HEK293 (cell line): ENCODE results near the gene PHF21A.

ENCODE experiments used
- CTCF ChIA-PET: fragments of 350-600 bp; formaldehyde crosslinking; extraction: SDS; loops from one replicate; lab custom pipeline; 2021; ENCODE audit warnings: antibody characterized with exemption; lab: Yijun Ruan, JAX
- POLR2A ChIA-PET: fragments of 300-600 bp; formaldehyde crosslinking; extraction: SDS; loops from one replicate; lab custom pipeline; 2020; ENCODE audit warnings: antibody characterized with exemption, inconsistent platforms; lab: Yijun Ruan, JAX
- H3K27ac ChIP-seq: fragments of 200-500 bp; sonication (Bioruptor generic); 2 replicates; pipeline ENCODE4 v1.5.1; 2014; ENCODE audit warnings: low read depth, low read length, control low read depth, inconsistent platforms; ENCODE audit errors: extremely low read depth
- H3K36me3 ChIP-seq, 2 experiments: fragments of 200-500 bp in 1 of 2; sonication (Bioruptor generic) in 1 of 2; 1 replicate in 1 of 2; 2 replicates in 1 of 2; pipeline ENCODE4 v1.5.1; 2014 to 2017; ENCODE audit warnings: inconsistent platforms in 2 of 2, low read length in 2 of 2; ENCODE audit not compliant: control insufficient read depth in 2 of 2, insufficient read depth in 1 of 2
- H3K4me1 ChIP-seq: fragments of 200-500 bp; sonication (Bioruptor generic); 2 replicates; pipeline ENCODE4 v1.5.1; 2014; ENCODE audit warnings: mild to moderate bottlenecking, low read length, inconsistent platforms; ENCODE audit not compliant: control insufficient read depth, insufficient read depth
- H3K4me3 ChIP-seq: 2 replicates; pipeline ENCODE4 v1.5.1; 2011; ENCODE audit warnings: low read depth, mild to moderate bottlenecking, control low read depth, low read length, moderate library complexity
- H3K9me3 ChIP-seq: fragments of 200-500 bp; sonication (Bioruptor generic); 2 replicates; pipeline ENCODE4 v1.5.1; 2014; ENCODE audit warnings: low read depth, low read length, inconsistent platforms; ENCODE audit not compliant: control insufficient read depth, insufficient read depth
- GFI1B ChIP-seq: fragments of 450-650 bp; formaldehyde crosslinking; IDR thresholded peaks from 2 replicates; pipeline ENCODE4 v1.5.1; 2016; ENCODE audit warnings: missing biosample characterization, missing genetic modification characterization
- GLIS2 ChIP-seq: fragments of 450-650 bp; formaldehyde crosslinking; IDR thresholded peaks from 2 replicates; pipeline ENCODE4 v1.5.1; 2016; ENCODE audit warnings: missing biosample characterization, missing genetic modification characterization
- HOXA7 ChIP-seq: sonication (generic); formaldehyde crosslinking; IDR thresholded peaks from 2 replicates; pipeline ENCODE4 v1.8.1; 2022; ENCODE audit warnings: missing genetic modification reagents, borderline replicate concordance
- SCRT2 ChIP-seq: fragments of 450-650 bp; formaldehyde crosslinking; IDR thresholded peaks from 2 replicates; pipeline ENCODE4 v1.5.1; 2016; ENCODE audit warnings: missing biosample characterization, missing genetic modification characterization
- ZIC2 ChIP-seq: fragments of 450-650 bp; formaldehyde crosslinking; IDR thresholded peaks from 2 replicates; pipeline ENCODE4 v1.5.1; 2016; ENCODE audit warnings: missing biosample characterization, missing genetic modification characterization
- ZNF10 ChIP-seq: fragments of 450-650 bp; formaldehyde crosslinking; IDR thresholded peaks from 2 replicates; pipeline ENCODE4 v1.5.1; 2017; ENCODE audit warnings: missing biosample characterization, missing genetic modification characterization
- ZNF350 ChIP-seq: fragments of 450-650 bp; formaldehyde crosslinking; IDR thresholded peaks from 2 replicates; pipeline ENCODE4 v1.5.0; 2017; ENCODE audit warnings: missing biosample characterization, mild to moderate bottlenecking, missing genetic modification characterization
- ZNF366 ChIP-seq: fragments of 450-650 bp; formaldehyde crosslinking; conservative IDR thresholded peaks from 2 replicates; pipeline ENCODE4 v1.5.1; 2016; ENCODE audit warnings: missing biosample characterization, missing genetic modification characterization
- ZNF391 ChIP-seq: fragments of 450-650 bp; formaldehyde crosslinking; IDR thresholded peaks from 2 replicates; pipeline ENCODE4 v1.5.1; 2016; ENCODE audit warnings: low read depth, missing biosample characterization, missing genetic modification characterization, borderline replicate concordance
- ZNF510 ChIP-seq: fragments of 450-650 bp; formaldehyde crosslinking; IDR thresholded peaks from 2 replicates; pipeline ENCODE4 v1.5.1; 2018; ENCODE audit warnings: mild to moderate bottlenecking, missing genetic modification characterization, missing biosample characterization; ENCODE audit not compliant: insufficient replicate concordance
- ZNF664 ChIP-seq: fragments of 450-650 bp; formaldehyde crosslinking; IDR thresholded peaks from 2 replicates; pipeline ENCODE4 v1.5.1; 2016; ENCODE audit warnings: missing biosample characterization, missing genetic modification characterization
- TF ChIP-seq, protein P1 (sequence below): fragments of 450-650 bp; formaldehyde crosslinking; IDR thresholded peaks from 2 replicates; pipeline ENCODE4 v1.5.1; 2017; ENCODE audit warnings: missing biosample characterization, missing genetic modification characterization
- TF ChIP-seq, protein P2 (sequence below): fragments of 450-650 bp; IDR thresholded peaks from 2 replicates; pipeline ENCODE4 v1.5.1; 2018; ENCODE audit warnings: missing biosample characterization, missing genetic modification characterization
- TF ChIP-seq, protein P3 (sequence below): fragments of 450-650 bp; formaldehyde crosslinking; IDR thresholded peaks from 2 replicates; pipeline ENCODE4 v1.5.1; 2016; ENCODE audit warnings: missing biosample characterization, missing genetic modification characterization
- TF ChIP-seq, protein P4 (sequence below): fragments of 450-650 bp; formaldehyde crosslinking; IDR thresholded peaks from 2 replicates; pipeline ENCODE4 v1.5.1; 2016; ENCODE audit warnings: missing biosample characterization, missing genetic modification characterization
- TF ChIP-seq, protein P5 (sequence below): fragments of 450-650 bp; formaldehyde crosslinking; conservative IDR thresholded peaks from 2 replicates; pipeline ENCODE4 v1.5.1; 2016; ENCODE audit warnings: low read depth, missing biosample characterization, missing genetic modification characterization
- TF ChIP-seq, protein P6 (sequence below): fragments of 450-650 bp; formaldehyde crosslinking; IDR thresholded peaks from 2 replicates; pipeline ENCODE4 v1.5.1; 2017; ENCODE audit warnings: missing biosample characterization, mild to moderate bottlenecking, missing genetic modification characterization, moderate library complexity

The PHF21A gene

DNA sequence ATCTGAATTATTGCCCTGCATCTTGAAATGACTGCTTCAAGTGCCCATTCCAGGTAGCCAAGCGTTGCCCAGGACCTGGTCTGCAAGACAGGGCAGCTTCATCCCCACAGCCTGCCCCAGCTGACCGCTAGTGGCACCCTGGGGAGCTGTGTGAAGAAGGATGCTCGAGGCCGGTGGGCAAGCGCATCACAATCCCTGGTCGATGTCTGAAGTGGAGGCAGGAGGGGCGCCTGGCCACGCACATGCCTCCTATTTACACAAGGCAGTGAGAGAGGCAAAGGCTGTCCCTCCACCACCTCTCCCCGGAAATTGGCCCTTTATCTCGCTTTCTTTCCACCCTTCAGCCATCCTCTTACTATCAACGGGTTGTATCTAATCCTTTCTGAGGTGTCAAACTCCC, 28.1 kb upstream of the PHF21A start:
- ChIA-PET CTCF (interaction anchor here (0.5 to 1.0 kb wide), 2 partner anchors 184 to 185 kb away, joined by 3 read pairs; no protein-coding TSS in a partner anchor), POLR2A (no interaction called here)
- Histone ChIP-seq H3K4me1 (no peaks in the 10 kb centered on the region), H3K4me3 (no peak overlapping the region), H3K27ac (no peak overlapping the region)
- no peak for TF ChIP-seq ZNF10 (tag by site-specific recombination)
- TF ChIP-seq, all 188 proteins: peak for 0
- H3K9me3 ChIP-seq = no peaks in the 10 kb centered on the region
- H3K36me3 ChIP-seq = no peaks in the 10 kb centered on the region

DNA sequence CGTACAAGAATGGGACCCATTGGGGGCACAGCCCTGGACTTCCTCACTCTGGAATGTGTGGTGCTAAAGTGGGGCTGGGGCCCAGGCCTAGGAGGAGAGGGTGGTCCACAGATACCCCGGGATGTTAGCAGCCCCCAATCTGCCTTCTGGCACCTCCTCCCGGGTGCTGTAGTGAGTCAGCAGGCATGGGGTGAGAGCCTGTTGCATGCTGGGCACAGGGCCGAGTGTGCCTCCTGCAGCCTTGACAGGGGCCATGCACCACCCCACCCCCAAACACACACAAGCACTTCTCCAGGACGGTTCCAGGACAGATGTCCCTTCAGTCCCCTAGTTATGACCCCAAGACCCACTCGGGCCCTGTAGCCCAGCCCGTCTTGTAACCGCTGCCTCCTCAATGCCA, 23.5 kb upstream of the PHF21A start:
- H3K4me1 ChIP-seq = no peaks in the 10 kb centered on the region
- no peaks in the 10 kb centered on the region for H3K9me3 ChIP-seq
- H3K4me3 ChIP-seq = no peak overlapping the region
- H3K27ac ChIP-seq = no peak overlapping the region
- ChIA-PET POLR2A (no interaction called here), CTCF (no interaction called here)
- no peaks in the 10 kb centered on the region for H3K36me3 ChIP-seq
- TF ChIP-seq, protein P1, sequence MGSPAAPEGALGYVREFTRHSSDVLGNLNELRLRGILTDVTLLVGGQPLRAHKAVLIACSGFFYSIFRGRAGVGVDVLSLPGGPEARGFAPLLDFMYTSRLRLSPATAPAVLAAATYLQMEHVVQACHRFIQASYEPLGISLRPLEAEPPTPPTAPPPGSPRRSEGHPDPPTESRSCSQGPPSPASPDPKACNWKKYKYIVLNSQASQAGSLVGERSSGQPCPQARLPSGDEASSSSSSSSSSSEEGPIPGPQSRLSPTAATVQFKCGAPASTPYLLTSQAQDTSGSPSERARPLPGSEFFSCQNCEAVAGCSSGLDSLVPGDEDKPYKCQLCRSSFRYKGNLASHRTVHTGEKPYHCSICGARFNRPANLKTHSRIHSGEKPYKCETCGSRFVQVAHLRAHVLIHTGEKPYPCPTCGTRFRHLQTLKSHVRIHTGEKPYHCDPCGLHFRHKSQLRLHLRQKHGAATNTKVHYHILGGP (tag by site-specific recombination) = no peak
- TF ChIP-seq, protein P2, sequence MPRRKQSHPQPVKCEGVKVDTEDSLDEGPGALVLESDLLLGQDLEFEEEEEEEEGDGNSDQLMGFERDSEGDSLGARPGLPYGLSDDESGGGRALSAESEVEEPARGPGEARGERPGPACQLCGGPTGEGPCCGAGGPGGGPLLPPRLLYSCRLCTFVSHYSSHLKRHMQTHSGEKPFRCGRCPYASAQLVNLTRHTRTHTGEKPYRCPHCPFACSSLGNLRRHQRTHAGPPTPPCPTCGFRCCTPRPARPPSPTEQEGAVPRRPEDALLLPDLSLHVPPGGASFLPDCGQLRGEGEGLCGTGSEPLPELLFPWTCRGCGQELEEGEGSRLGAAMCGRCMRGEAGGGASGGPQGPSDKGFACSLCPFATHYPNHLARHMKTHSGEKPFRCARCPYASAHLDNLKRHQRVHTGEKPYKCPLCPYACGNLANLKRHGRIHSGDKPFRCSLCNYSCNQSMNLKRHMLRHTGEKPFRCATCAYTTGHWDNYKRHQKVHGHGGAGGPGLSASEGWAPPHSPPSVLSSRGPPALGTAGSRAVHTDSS (tag by site-specific recombination) = no peak
- TF ChIP-seq, protein P3, sequence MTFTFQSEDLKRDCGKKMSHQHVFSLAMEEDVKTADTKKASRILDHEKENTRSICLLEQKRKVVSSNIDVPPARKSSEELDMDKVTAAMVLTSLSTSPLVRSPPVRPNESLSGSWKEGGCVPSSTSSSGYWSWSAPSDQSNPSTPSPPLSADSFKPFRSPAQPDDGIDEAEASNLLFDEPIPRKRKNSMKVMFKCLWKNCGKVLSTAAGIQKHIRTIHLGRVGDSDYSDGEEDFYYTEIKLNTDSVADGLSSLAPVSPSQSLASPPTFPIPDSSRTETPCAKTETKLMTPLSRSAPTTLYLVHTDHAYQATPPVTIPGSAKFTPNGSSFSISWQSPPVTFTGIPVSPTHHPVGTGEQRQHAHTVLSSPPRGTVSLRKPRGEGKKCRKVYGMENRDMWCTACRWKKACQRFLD (tag by site-specific recombination) = no peak
- TF ChIP-seq GLIS2 (tag by site-specific recombination) (no peak), ZNF391 (tag by site-specific recombination) (no peak), HOXA7 (CRISPR knock-in tag) (no peak), SCRT2 (tag by site-specific recombination) (peak; percentile 74; the same call in 1 of the 2 replicates), ZNF664 (tag by site-specific recombination) (no peak), GFI1B (no peak), ZNF350 (tag by site-specific recombination) (no peak), ZIC2 (peak; percentile 27; the same call in 1 of the 2 replicates), ZNF510 (no peak), ZNF366 (no peak)
- TF ChIP-seq, protein P4, sequence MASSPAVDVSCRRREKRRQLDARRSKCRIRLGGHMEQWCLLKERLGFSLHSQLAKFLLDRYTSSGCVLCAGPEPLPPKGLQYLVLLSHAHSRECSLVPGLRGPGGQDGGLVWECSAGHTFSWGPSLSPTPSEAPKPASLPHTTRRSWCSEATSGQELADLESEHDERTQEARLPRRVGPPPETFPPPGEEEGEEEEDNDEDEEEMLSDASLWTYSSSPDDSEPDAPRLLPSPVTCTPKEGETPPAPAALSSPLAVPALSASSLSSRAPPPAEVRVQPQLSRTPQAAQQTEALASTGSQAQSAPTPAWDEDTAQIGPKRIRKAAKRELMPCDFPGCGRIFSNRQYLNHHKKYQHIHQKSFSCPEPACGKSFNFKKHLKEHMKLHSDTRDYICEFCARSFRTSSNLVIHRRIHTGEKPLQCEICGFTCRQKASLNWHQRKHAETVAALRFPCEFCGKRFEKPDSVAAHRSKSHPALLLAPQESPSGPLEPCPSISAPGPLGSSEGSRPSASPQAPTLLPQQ (tag by site-specific recombination) = no peak
- TF ChIP-seq, protein P5, sequence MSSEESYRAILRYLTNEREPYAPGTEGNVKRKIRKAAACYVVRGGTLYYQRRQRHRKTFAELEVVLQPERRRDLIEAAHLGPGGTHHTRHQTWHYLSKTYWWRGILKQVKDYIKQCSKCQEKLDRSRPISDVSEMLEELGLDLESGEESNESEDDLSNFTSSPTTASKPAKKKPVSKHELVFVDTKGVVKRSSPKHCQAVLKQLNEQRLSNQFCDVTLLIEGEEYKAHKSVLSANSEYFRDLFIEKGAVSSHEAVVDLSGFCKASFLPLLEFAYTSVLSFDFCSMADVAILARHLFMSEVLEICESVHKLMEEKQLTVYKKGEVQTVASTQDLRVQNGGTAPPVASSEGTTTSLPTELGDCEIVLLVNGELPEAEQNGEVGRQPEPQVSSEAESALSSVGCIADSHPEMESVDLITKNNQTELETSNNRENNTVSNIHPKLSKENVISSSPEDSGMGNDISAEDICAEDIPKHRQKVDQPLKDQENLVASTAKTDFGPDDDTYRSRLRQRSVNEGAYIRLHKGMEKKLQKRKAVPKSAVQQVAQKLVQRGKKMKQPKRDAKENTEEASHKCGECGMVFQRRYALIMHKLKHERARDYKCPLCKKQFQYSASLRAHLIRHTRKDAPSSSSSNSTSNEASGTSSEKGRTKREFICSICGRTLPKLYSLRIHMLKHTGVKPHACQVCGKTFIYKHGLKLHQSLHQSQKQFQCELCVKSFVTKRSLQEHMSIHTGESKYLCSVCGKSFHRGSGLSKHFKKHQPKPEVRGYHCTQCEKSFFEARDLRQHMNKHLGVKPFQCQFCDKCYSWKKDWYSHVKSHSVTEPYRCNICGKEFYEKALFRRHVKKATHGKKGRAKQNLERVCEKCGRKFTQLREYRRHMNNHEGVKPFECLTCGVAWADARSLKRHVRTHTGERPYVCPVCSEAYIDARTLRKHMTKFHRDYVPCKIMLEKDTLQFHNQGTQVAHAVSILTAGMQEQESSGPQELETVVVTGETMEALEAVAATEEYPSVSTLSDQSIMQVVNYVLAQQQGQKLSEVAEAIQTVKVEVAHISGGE (tag by site-specific recombination) = no peak
- TF ChIP-seq, protein P6, sequence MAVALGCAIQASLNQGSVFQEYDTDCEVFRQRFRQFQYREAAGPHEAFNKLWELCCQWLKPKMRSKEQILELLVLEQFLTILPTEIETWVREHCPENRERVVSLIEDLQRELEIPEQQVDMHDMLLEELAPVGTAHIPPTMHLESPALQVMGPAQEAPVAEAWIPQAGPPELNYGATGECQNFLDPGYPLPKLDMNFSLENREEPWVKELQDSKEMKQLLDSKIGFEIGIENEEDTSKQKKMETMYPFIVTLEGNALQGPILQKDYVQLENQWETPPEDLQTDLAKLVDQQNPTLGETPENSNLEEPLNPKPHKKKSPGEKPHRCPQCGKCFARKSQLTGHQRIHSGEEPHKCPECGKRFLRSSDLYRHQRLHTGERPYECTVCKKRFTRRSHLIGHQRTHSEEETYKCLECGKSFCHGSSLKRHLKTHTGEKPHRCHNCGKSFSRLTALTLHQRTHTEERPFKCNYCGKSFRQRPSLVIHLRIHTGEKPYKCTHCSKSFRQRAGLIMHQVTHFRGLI = no peak
